NCI-H226 (cell line): ENCODE measurements around the gene COL16A1.

Experiments used
- DNase-seq: peaks from one replicate; pipeline ENCODE4 v3.0.0-alpha.2; 2015

COL16A1 gene

DNA sequence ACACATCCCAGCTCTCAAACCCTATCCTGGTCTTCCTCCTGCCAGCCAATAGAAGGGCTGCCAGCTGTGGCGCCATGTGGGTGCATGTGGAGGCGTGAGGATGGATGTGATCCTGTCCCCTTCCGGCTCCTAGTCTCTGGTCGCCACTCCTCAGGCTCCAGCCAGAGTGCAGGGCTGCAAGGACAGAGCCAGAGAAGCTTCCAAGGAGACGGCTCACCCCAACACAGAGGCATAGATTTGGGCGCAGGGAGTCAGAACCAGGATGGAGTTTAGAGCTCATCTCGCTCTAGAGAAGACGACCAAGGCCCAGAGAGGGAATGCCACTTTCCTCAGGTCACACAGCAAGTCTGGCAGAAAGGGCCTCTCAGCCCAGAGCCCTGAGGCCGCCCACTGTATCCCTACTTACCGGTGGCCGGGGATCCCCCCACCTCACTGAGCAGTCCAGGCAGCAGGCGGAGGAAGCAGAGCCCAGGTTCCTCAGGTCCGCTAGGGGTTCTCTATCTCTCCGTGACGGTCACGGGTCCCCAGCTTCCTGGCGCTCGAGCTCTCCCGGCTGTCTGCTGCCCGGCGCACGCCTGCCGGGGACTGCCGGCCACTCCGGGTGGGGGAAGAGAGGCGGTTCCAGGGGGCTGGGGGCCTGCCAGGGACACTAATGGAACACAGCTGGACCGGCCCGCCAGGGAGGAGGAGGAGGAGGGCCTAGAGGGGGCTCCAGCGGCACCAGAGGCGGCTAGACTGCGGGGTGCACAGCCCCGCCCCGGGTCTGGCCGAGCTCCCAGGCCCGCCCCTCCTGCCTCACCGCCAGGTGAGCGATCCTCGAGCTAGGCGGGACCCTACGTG is at the start of gene COL16A1:
TSS of gene COL16A1 (minus strand) at position 587 of the 840 bp plus-strand sequence. CDS start 1,824 bp downstream, outside the sequence.
- no peak for DNase-seq

DNA sequence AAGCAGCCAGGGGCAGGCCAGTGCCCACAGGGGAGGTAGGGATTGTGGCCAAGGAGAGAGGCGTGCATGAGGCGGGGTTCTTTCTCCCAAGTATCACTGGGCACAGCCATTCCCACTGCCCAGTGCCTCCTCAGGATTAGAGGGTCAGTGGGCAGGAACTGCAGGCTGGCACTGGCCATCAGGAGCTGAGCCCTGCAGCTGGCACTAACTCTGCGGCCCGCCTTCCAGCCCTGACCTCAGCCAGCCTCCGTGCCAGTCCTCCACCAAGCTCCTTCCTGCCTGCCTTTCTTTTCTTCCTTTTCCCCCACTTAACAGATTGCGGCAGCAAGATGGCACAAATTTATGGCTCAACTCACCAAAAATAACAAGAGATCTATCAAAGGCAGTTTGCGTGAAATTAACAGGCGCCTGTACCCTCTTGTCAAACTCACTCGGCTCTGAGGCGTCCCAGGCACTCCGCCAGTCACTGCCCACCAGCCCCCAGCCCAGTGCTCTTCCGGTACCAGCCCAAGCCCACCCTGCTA is 49.2 kb upstream of the COL16A1 start:
- DNase-seq = no peak

GRCh38 chr1:31752258-31752657 is 48.4 kb upstream of the COL16A1 start:
- no peak for DNase-seq

- no peak for DNase-seq
Observed at GRCh38 chr1:31751822-31752241, 48.0 kb upstream of the COL16A1 start.

DNA sequence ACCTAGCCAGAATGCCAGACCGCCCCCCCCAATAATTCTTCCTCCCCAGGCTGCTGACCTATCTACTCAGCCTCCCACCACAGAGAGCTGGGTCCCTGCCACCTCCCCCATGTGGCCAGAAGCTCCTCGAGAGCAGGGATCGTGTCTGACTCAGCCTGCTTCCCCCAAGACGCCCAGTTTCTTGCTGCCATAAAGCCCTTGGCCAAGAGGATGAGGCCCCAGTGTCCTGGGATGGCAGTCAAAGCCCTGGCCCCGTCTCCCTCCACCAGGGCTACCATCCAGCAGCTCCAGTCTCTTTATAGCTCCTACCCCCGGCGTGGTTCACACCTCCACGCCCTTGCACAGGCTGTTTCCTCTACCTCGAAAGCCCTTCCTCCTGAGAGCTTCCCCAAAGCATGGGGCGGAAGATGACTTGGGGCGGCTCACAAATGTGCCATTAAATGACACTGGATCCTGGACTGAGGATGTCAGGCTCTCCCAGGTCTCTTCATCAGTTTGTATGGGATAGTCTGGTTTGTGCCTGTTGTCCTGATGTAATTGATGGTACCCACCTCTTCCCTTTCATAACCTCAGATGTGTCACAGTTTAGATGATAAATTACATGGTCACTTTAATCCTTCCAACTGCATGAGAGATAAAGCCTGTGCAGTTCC is 47.2 kb upstream of the COL16A1 start:
- DNase-seq = peak; percentile 71

GRCh38 chr1:31749785-31750735 is 46.2 kb upstream of the COL16A1 start:
- no peak for DNase-seq

GRCh38 chr1:31748365-31748764 is 44.5 kb upstream of the COL16A1 start:
- DNase-seq = peak; percentile 46

GRCh38 chr1:31747304-31747703 is 43.5 kb upstream of the COL16A1 start:
- no peak for DNase-seq

DNA sequence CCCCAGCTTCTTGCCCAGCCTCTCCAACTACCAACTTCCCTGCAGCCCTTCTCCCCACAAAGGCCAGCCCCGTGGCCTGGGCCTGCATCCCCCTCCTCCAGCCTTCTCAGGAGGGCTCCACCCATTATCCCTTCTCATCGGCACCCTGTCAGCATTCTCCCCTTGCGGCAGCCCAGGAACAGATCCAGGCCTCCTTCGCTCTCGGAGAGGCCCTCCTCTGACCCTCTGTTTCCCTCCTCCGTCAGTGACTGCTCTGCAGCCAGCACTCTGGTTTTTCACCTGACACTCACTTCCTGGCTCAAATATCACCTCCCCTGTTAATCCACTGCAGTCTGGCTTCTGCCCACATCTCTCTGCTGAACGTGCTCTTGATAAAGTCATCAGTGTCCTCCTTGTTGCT is 42.9 kb upstream of the COL16A1 start:
- no peak for DNase-seq

GRCh38 chr1:31745946-31746670 is 42.3 kb upstream of the COL16A1 start:
- DNase-seq = no peak

GRCh38 chr1:31745096-31745945 is 41.5 kb upstream of the COL16A1 start:
- DNase-seq = peak; percentile 74

DNA sequence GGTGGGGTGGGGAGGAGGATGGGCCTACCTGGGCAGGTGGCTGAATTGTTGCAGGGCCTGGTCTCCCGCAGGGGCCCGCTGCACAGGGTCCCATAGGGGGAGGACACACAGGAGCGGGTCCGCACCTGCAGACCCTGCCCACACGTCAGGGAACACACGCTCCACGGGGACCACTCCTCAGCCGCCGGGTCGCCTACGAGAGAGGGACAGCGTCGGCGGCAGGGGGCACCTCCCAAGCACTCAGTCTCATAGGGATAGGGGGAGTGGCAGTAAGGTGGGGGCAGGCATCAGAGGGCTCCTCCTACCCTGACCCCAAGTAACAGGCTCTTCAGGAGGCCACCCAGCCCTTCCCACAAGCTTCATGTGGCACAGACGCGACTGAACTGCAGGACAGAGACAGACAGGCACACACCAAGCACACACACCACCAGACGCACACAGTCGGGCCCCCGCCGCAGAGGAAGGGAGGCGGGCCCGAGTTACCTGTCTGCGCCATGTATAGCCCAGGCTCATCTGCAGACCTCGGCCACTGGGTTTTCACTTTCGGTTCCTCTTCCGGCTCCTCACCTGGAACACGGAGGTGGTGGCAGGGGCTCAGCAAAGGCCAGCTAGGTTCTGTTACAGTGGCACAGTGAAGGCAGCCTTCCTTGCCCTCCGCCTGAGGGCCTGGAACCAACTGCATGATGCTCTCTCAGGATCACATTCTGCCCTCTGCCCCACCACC is 40.5 kb upstream of the COL16A1 start:
- DNase-seq = no peak

- DNase-seq = no peak
Observed at GRCh38 chr1:31742462-31743212, 38.8 kb upstream of the COL16A1 start.

DNA sequence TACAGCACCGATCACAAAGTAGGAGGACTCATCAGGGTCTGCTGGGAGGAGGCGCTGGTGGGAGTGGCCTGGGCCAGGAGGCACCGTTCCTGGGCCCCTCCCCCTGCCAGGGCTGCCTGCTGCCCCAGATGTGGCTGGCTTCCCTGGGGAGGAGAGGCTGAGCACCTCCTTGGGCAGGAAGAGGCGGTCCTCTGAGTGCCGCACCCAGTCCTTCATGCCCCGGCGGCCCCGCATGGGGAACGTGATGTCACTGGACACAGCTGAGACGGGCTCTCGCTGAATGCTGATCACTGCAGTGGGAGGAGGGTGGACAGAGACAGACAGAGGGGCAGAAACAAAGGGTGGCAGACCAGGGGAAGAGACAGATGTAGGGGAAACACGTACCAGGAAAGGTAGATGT is 35.5 kb upstream of the COL16A1 start:
- DNase-seq = no peak

- peak; percentile 40 for DNase-seq
Observed at GRCh38 chr1:31736675-31737074, 32.9 kb upstream of the COL16A1 start.

GRCh38 chr1:31735571-31735970 is 31.8 kb upstream of the COL16A1 start:
- peak; percentile 74 for DNase-seq

DNA sequence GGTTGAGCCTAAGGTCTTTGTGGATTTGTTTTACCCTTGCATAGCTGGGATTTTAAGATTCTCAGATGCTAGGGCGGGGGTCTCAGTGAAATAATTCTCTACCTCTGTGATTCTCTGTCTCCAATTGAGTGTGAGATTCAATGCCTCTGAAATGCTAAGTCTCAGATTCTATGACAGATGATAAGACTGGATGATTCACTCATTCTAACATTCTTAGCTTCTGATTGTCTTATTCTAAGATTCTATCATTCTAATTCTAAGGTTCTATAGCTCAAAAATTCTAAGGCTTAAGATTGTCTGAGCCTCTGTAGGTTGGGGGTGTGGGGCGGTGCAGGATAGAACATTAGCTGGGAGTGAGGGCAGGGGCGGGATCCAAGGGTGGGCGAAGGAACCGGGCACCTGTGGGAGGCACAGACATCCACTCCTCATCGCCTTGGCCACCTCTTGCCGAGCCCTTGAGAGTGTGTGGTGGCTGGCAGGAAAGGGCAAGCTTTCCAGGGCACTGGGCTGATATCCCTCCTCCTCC is 30.8 kb upstream of the COL16A1 start:
- peak; percentile 65 for DNase-seq

GRCh38 chr1:31733389-31734219 is 29.8 kb upstream of the COL16A1 start:
- DNase-seq = peak; percentile 43
